VCaP (cell line): Measurements from ENCODE around the gene COL5A1.

Experiments used
- H3K27ac ChIP-seq: fragments of 450-650 bp; 2 replicates; pipeline ENCODE4 v1.5.1; 2017
- TF ChIP-seq, protein P1 (sequence below): fragments of 450-650 bp; conservative IDR thresholded peaks from 2 replicates; pipeline ENCODE4 v1.5.1; 2017; ENCODE audit warnings: mild to moderate bottlenecking, moderate library complexity

The COL5A1 gene

DNA sequence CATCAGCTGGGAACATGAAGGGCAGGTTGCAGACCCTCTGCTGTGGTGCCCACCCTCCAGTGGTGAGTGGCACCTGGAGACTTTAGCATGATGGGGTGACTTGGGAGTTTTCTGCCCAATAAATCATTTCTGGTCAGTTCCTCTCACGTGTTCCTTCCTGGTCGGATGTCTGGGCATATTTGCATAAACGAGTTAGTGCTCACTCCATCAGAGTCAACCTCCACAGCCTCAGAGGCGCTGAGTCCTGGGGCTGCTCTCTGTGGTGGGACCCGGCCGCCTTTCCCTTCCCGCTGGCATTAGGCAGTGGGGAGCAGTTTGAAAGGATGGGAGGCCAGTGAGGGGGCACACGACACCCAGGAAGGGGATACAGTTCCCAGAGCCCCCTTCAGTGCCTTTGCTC, 125.0 kb downstream of the COL5A1 start:
- H3K27ac ChIP-seq = no peak overlapping the region
- TF ChIP-seq, protein P1, sequence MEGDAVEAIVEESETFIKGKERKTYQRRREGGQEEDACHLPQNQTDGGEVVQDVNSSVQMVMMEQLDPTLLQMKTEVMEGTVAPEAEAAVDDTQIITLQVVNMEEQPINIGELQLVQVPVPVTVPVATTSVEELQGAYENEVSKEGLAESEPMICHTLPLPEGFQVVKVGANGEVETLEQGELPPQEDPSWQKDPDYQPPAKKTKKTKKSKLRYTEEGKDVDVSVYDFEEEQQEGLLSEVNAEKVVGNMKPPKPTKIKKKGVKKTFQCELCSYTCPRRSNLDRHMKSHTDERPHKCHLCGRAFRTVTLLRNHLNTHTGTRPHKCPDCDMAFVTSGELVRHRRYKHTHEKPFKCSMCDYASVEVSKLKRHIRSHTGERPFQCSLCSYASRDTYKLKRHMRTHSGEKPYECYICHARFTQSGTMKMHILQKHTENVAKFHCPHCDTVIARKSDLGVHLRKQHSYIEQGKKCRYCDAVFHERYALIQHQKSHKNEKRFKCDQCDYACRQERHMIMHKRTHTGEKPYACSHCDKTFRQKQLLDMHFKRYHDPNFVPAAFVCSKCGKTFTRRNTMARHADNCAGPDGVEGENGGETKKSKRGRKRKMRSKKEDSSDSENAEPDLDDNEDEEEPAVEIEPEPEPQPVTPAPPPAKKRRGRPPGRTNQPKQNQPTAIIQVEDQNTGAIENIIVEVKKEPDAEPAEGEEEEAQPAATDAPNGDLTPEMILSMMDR = no peak

DNA sequence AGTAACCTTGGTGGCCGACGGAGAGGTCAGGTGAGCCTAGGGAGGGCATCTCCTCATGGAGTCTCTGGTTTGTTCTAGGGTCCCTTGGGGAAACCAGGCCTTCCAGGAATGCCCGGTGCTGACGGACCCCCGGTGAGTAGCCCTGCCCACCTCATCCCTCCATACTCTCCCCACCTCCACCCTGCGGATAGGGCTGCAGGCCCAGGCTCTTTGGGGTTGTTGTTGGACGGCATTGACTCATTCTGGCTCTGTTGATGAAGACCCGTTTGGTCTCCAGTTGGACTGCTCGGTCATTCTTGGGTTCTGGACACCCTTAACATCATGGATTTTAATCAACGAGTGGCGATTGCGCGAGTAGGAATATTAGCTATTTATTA, 126.7 kb downstream of the COL5A1 start:
- TF ChIP-seq, protein P1 = no peak
- H3K27ac ChIP-seq = peak overlapping the region; percentile 80

DNA sequence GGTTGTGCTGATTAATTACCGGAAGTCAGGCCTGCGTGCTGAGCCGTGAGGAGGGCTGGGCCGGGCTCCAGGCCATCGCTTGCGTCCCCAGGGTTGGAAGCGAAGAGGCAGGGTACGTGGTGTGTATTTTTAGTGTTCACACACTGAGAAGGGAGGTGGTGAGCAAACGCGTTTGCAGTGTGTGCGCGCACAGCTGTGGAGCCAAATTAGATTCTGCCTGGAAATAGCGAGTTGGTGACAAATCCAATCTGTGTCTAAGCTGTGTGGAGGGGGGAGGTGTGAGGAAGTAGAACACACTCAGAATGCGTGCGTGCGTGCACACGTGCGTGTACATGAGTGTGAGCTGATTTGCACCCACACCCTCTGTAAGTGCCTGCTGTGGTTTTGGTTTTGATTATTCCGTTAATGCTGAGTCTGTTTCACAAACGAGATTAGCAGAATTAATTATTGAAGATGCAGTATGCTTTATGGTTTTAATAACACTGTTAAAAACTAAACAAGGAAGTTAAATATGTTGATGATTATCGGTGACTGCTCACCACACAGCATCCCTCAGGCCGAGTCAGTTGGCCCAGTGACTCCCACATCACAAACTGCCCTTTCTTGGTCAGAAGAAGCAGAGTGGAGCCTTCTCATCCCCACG, 127.2 kb downstream of the COL5A1 start:
- peak overlapping the region; percentile 80 for H3K27ac ChIP-seq
- TF ChIP-seq, protein P1 = no peak

DNA sequence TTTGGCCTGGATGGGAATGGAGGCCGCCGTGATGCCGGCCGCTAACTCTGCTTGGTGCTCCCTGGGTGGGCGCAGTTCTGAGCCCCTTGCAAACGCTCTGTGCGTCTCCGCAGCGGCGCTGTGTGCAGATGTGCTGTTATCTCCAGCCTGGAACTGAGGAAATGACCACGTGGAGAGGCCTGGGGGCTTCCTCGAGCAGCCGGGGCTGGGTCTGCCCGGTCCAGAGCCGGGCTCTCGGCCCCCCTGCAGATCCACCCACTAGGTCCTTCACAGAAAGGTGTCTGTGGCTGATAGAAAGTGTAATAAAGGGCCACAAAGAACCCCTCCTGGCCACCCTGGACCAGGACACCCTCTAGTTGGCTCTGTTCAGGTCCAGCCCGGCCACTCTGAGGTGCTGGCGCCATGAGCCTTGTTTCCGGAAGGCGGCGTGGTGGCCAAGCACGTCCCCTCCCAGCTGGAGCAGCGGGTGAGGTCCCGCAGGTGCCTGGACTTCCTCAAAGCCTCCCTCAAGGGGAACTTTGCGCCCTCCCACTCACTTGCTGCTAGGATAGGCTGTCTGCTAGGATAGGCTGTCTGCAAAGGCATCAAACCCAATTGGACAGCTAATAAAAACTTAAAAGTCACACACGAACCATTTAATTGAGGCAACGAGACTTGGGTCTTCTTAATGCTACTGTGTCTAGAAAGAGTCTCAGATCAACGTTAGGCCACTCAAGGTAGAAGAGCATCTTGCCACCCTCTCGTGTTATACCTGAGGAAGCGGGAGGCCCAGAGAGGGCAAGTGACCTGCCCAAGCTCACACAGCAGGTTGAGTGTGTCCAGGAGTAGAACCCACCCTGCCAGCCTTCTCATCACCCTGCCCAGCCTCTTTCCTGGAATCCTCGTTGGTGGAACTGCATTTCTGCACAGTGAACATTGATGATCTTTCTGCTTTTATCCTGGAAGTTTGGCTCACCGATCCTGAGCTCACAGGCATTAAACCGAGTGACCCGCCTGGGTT, 129.7 kb downstream of the COL5A1 start:
- TF ChIP-seq, protein P1 = no peak
- peak overlapping the region; percentile 23; the same call in 1 of the 2 replicates for H3K27ac ChIP-seq

DNA sequence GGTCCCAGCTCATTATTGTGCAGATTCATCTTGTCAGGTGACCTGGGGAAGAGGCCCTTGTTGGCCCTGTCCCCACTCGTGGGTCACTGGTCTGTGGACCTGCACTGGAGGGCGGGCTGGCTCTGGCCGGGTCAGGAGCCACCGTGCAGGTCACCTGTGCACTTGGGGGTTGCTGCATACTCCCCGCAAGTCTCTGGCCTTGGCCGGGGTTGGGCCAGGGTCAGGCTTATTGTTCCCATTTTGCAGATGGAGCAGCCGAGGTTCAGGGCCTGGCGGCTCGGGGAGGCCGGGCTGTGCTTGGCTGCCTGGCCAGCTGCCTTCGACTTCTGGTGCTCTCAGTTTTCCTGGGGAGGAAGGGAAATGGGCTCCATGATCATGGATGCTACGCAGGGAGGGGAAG, 130.7 kb downstream of the COL5A1 start:
- TF ChIP-seq, protein P1 = no peak
- no peak overlapping the region for H3K27ac ChIP-seq

DNA sequence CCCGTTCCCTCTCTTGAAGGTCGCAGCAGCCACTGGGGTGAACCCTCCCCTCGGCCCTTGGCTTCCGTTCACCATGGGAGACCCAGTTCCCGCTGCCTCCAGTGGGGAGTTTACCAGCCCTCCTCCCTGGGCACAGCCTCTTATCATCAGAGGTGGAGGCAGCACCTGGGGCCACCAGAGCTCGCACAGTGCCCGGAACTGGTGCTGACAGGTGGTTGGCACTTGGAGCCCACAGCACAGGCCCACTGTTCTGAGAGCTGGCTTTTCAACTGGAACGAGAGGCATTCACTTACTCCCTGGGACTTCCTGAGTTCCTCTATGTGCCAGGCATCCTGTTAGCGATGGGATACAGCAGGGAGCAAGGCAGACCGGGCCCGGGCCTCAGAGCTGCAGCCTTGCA, 132.2 kb downstream of the COL5A1 start:
- H3K27ac ChIP-seq = no peak overlapping the region

DNA sequence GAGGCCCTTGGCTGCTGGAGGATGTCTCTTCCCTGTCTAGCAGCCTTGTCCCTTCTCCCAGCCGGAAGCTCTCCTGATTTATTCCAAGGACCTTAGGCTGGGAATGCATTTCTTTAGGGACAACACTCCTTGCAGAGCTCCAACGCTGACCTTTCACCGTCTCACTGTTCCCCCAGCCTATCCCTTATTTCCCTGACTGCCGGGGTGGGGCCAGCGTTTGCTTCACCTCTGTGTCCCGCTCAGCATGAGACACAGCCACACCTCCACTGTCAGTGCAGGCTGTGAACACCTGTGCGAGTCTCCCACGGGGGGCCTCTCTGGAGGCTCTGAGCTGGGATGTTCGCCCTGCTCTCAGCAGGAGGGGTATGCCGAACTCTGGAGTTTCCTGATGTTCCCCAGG, 132.8 kb downstream of the COL5A1 start:
- TF ChIP-seq, protein P1 = no peak
- no peak overlapping the region for H3K27ac ChIP-seq

More for the DNA sequence above, 132.2 kb downstream of the COL5A1 start:
- TF ChIP-seq, protein P1 = no peak
